ENCODE results near the gene OPTN. TPM values are rescaled to one million over a fixed set of nuclear protein-coding genes. Genes with fewer than 3 reads are reported as not detected.

The OPTN gene
- polyA plus RNA-seq, 1 donor from 2014 or later = 38.2 TPM

DNA sequence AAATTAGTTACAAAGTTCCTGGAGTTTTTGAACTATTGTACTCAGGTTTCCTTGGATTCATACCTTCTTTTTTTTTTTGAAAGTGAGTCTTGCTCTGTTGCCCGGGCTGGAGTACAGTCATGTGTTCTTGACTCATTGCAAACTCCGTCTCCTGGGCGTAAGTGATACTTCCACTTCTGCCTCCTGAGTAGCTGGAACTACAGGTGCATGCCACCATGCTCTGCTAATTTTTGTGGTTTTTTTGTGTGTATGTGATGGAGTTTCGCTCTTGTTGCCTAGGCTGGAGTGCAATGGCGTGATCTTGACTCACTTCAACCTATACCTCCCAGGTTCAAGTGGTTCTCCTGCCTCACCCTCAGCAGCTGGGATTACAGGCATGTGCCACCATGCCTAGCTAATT lies 83.7 kb downstream of the OPTN start:
- no peak overlapping the region for H3K27ac ChIP-seq (ENCODE audit: low read length)
- H3K9me3 ChIP-seq (ENCODE audit: low read length) = no peaks in the 10 kb centered on the region
- no peaks in the 10 kb centered on the region for H4K20me1 ChIP-seq (ENCODE audit: insufficient read depth)
- H3K4me2 ChIP-seq (ENCODE audit: low read length) = no peak overlapping the region
- TF ChIP-seq, protein P1, sequence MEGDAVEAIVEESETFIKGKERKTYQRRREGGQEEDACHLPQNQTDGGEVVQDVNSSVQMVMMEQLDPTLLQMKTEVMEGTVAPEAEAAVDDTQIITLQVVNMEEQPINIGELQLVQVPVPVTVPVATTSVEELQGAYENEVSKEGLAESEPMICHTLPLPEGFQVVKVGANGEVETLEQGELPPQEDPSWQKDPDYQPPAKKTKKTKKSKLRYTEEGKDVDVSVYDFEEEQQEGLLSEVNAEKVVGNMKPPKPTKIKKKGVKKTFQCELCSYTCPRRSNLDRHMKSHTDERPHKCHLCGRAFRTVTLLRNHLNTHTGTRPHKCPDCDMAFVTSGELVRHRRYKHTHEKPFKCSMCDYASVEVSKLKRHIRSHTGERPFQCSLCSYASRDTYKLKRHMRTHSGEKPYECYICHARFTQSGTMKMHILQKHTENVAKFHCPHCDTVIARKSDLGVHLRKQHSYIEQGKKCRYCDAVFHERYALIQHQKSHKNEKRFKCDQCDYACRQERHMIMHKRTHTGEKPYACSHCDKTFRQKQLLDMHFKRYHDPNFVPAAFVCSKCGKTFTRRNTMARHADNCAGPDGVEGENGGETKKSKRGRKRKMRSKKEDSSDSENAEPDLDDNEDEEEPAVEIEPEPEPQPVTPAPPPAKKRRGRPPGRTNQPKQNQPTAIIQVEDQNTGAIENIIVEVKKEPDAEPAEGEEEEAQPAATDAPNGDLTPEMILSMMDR (IDR thresholded peaks at IDR 0.05; ENCODE audit: poor library complexity, severe bottlenecking) = no peak
- H3K27me3 ChIP-seq (ENCODE audit: insufficient read depth, low read depth, low read length) = no peaks in the 10 kb centered on the region
- no peaks in the 10 kb centered on the region for H3K9me2 ChIP-seq (ENCODE audit: insufficient read depth, low read length)
- H3K9ac ChIP-seq (ENCODE audit: low read length) = no peak overlapping the region
- H3F3A ChIP-seq (ENCODE audit: insufficient read depth, low read length, poor library complexity, severe bottlenecking) = no peaks in the 10 kb centered on the region
- H3K36me3 ChIP-seq (ENCODE audit: insufficient read depth, low read length) = no peaks in the 10 kb centered on the region
- H3K79me2 ChIP-seq (replicated peaks; ENCODE audit: insufficient read depth, low read length) = no peaks in the 10 kb centered on the region
- H2AFZ ChIP-seq (ENCODE audit: low read depth, low read length) = no peak overlapping the region
- no peak overlapping the region for H3K4me3 ChIP-seq (ENCODE audit: low read length)

DNA sequence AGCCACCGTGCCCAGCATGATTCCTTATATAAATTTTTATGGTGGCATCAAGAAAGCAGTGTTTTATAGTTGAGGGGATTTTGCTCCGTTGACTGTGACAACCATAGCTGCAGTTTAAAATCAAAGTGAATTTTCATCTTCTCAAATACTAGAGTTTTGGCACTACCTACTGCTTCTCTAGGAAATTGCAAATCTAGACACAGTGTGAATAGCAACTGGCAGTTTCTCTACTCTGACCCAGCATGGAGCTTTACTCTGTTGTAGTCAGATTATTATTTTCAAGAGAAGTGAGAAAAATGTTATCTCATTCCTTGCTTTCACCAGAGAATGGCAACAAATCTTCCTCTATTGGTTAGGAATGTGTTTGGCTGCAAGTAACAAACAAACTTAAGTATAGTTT lies 84.3 kb downstream of the OPTN start:
- TF ChIP-seq, protein P1 (IDR thresholded peaks at IDR 0.05; ENCODE audit: poor library complexity, severe bottlenecking) = no peak
- TF ChIP-seq EZH2 (IDR thresholded peaks at IDR 0.05; ENCODE audit: borderline replicate concordance, insufficient read depth, low read length, poor library complexity, severe bottlenecking) (no peak), SMC3 (conservative IDR thresholded peaks at IDR 0.05; ENCODE audit: poor library complexity) (no peak), MXI1 (conservative IDR thresholded peaks at IDR 0.05; ENCODE audit: poor library complexity, severe bottlenecking) (no peak), RAD21 (conservative IDR thresholded peaks at IDR 0.05) (no peak), TAF1 (IDR thresholded peaks at IDR 0.05; ENCODE audit: low read depth) (no peak)
- TF ChIP-seq, protein P2, sequence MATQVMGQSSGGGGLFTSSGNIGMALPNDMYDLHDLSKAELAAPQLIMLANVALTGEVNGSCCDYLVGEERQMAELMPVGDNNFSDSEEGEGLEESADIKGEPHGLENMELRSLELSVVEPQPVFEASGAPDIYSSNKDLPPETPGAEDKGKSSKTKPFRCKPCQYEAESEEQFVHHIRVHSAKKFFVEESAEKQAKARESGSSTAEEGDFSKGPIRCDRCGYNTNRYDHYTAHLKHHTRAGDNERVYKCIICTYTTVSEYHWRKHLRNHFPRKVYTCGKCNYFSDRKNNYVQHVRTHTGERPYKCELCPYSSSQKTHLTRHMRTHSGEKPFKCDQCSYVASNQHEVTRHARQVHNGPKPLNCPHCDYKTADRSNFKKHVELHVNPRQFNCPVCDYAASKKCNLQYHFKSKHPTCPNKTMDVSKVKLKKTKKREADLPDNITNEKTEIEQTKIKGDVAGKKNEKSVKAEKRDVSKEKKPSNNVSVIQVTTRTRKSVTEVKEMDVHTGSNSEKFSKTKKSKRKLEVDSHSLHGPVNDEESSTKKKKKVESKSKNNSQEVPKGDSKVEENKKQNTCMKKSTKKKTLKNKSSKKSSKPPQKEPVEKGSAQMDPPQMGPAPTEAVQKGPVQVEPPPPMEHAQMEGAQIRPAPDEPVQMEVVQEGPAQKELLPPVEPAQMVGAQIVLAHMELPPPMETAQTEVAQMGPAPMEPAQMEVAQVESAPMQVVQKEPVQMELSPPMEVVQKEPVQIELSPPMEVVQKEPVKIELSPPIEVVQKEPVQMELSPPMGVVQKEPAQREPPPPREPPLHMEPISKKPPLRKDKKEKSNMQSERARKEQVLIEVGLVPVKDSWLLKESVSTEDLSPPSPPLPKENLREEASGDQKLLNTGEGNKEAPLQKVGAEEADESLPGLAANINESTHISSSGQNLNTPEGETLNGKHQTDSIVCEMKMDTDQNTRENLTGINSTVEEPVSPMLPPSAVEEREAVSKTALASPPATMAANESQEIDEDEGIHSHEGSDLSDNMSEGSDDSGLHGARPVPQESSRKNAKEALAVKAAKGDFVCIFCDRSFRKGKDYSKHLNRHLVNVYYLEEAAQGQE (IDR thresholded peaks at IDR 0.05; ENCODE audit: borderline replicate concordance) = no peak
- Histone ChIP-seq H3K79me2 (replicated peaks; ENCODE audit: insufficient read depth, low read length) (no peaks in the 10 kb centered on the region), H3F3A (ENCODE audit: insufficient read depth, low read length, poor library complexity, severe bottlenecking) (no peaks in the 10 kb centered on the region), H2AFZ (ENCODE audit: low read depth, low read length) (no peak overlapping the region), H3K27ac (ENCODE audit: low read length) (no peak overlapping the region), H3K27me3 (ENCODE audit: insufficient read depth, low read depth, low read length) (no peaks in the 10 kb centered on the region), H3K4me2 (ENCODE audit: low read length) (no peak overlapping the region), H3K4me3 (ENCODE audit: low read length) (no peak overlapping the region), H3K36me3 (ENCODE audit: insufficient read depth, low read length) (no peaks in the 10 kb centered on the region), H3K9me2 (ENCODE audit: insufficient read depth, low read length) (no peaks in the 10 kb centered on the region), H4K20me1 (ENCODE audit: insufficient read depth) (no peaks in the 10 kb centered on the region), H3K9ac (ENCODE audit: low read length) (no peak overlapping the region), H3K9me3 (ENCODE audit: low read length) (no peaks in the 10 kb centered on the region)
